ENCODE results near the gene TMIE. TPM values are rescaled to one million over a fixed set of nuclear protein-coding genes. Genes with fewer than 3 reads are reported as not detected.

Gene TMIE, protein sequence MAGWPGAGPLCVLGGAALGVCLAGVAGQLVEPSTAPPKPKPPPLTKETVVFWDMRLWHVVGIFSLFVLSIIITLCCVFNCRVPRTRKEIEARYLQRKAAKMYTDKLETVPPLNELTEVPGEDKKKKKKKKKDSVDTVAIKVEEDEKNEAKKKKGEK
- not detected in 2 replicates for total RNA-seq (2014; rRNA removed)
- polyA plus RNA-seq (2012): not detected

DNA sequence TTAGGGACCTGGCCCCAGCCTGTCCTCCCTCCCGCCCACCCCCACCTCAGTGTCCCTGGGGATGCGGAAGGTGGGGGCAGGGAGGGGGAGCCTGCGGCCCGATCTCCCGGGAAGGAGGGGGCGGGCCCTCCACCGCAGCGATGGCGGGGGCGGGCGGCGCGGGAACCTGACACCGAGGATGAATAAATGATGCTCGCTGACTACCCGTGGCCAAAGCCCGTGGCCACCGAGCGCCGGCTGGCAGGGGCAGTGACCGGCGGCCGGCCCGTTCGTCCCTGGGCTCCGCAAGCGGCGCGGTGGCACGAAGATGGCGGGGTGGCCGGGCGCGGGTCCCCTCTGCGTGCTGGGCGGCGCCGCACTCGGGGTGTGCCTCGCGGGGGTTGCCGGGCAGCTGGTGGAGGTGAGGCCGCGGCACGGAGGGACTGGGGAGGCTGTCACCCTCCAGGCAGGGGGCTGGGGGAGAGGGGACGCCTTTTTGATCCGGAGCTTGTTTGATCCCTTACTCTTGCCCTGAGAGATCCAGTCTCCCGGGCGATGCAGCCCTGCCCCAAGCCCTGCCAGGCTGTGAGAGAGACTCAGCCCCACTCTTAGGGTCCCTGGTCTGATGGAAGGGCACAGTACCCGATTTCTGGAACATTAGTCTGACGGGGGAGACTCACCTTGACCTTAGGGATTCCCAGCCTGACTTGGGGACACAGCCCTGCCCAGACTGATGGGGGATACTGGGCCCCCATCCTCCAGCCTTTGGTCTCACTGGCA, at the start of gene TMIE:
TSS of gene TMIE (plus strand) at position 212 of the 759 bp plus-strand sequence. CDS start at position 308, 96 bp downstream.
- no peak for DNase-seq (ENCODE audit: low read depth)

DNA sequence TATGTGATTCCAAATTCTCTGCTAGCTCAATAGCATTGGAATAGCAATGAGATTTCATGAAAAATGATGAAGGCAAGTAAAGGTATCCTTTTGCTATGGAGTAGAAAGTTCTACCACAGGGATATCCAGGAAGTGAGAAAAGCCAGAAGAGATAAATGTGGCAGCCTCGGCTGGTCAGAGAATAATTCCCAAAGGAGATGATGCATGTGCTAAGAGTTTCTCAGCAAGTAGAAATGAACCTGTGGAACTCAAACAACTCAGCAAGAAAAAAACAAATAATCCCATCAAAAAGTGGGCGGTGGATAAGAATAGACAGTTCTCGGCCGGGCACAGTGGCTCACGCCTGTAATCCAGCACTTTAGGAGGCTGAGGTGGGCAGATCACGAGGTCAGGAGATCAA, 45.9 kb upstream of the TMIE start:
- no peak for DNase-seq (ENCODE audit: low read depth)

DNA sequence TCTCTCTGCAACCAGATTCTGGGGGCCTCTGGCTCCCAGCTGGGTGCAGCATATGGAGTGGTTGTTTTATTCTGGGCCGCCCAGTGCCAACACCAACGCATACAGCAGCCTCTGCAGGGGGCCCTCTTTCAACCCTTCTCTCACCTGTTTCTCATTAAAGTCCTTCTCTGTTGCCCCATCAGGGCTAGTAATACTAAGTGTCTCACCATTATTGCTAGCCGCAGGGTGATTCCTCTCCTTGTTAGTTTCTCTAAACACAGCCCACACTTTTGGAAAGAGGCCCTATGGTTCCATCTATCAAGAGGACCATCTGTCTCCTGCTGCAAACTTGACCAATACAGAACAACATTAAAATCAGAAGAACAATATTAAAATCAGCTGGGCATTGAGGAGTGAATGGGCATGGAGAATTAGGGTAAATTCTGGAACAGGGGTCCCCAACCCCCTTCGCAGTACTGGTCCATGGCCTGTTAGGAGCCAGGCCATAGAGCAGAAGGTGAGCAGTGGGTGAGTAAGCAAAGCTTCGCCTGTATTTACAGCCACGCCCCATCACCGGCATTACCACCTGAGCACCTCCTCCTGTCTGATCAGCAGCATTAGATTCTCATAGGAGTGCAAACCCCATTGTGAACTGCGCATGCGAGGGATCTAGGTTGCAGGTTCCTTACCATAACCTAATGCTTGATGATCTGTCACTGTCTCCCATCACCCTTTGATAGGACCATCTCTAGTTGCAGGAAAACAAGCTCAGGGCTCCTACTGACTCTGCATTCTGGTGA, 44.2 kb upstream of the TMIE start:
- no peak for DNase-seq (ENCODE audit: low read depth)

DNA sequence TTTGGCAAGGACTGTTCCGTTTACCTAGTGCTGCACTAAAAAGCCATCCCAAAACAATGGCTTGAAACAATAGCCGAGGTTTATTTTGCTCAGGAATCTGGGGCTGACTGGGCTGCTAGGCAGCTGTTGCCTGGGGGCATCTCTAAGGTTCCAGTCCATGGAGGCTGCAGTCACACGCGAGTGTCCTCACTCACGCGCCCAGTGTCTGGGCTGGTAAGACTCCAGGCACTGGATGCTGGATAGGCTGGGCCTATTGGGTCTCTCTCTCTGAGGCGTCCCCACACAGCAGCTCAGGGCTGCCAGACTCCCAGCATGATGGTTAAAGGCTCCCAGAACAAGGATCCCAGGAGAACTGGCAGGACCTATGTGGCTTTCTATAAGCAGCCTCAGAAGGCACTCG, 41.9 kb upstream of the TMIE start:
- DNase-seq (ENCODE audit: low read depth): no peak

DNA sequence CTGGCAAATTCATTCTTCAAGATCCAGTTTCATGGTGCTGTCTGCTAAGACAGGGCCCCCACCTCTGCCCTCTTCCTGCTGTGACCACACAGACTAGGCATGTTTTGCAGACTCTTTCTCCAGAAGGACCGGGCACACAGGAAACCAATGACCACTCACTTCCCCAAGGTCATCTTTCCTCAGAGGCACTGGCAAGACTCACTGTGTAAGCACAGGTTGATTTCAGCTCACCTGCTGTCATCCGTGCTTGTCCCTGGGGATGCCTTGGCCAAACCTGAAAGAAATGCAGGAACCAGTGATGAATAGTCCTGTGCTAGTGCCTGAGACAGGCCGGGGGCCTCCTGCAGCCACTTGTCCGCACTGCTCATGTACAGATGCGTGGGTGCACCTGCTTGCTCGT, 41.2 kb upstream of the TMIE start:
- no peak for DNase-seq (ENCODE audit: low read depth)

DNA sequence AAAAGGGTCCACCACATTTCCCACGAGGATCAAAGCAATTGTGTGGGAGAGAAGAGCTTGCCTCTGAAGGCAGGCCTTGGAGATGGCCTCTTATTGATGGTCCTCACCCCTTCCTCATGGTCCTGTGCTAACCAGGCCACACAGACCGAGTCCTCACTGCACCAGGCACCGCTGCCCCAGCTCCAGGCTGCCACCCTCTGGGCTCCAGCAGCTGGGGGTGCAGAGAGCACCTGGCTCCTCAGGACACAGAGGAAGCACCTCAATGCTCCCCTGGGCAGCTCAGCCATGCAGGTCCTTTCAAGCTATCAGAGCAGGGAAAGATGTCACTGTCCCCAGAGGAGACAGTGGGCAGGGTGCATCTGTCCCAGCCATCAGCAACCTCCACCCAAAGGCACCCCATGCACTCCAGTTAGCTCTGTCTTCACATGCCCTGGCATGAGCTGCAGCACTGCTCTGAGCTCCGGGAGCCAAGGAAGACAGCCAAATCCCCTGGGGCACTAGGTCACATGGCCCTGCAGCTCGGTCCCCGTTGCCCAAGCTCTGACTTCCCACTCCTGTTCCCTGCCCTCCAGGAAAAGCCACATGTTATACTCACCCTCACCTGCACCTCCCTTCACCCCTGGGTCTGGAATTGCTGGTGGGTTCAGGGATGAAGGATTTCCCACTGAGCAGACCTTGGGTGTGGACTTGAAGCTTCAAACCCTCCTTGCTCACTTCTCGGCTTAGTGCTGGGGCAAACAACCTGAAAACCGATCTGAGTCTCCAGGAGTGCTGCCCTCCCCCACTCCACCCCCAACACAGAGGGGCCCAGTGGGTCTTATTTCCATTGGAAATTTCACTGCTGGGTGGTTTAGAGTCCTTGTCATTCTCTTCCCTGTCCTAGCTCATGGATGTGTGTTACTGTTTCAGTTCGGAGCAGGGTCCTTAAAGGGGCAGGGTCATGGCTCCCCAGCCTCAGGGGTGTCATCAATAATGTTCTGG, 40.4 kb upstream of the TMIE start:
- no peak for DNase-seq (ENCODE audit: low read depth)

DNA sequence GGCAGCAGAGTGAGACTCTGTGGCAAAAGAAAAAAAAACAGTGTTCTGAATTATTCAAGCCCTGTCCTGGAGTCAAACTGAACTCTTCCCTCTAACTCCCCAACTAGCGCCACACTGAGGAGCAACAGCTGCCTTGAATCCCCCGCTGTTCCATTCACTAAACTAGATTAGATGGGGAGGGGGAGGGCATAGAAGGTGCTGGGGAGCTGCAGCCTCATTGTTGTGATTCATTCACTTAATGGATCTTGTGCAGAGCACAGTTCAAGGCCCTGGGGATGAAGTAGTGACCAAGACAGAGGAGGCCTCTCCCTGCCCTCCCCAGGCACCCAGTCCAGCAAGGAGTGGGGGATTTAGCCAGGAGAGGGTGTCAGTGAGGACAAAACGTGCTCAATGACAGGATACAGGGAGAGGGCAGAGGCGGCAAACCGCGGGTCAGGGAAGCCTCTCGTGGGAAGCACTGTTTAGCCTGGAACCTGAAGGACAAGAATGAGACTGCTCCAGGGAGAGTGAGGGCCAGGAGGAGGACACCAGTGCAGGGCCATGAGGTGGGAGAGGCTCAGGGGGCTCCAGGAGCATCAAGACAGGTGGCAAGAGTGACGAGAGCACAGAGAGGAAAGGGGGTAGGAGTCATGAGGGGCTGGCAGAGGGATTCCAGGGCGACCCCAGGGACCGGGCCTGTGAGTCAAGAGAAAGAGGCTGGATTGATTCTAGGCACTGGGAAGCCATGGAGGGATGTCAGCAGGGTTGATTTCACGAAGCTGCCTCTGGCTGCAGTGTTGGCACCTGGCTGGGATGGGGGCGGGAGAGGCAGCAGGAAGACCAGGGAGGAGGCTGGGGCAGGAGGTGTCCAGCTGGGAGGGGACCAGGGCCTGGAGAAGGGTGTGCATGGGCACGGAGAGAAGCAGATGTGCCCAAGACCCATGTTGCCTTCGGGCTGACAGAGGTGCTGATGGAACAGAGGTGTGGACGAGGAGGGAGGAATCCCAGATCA, 39.1 kb upstream of the TMIE start:
- no peak for DNase-seq (ENCODE audit: low read depth)

DNA sequence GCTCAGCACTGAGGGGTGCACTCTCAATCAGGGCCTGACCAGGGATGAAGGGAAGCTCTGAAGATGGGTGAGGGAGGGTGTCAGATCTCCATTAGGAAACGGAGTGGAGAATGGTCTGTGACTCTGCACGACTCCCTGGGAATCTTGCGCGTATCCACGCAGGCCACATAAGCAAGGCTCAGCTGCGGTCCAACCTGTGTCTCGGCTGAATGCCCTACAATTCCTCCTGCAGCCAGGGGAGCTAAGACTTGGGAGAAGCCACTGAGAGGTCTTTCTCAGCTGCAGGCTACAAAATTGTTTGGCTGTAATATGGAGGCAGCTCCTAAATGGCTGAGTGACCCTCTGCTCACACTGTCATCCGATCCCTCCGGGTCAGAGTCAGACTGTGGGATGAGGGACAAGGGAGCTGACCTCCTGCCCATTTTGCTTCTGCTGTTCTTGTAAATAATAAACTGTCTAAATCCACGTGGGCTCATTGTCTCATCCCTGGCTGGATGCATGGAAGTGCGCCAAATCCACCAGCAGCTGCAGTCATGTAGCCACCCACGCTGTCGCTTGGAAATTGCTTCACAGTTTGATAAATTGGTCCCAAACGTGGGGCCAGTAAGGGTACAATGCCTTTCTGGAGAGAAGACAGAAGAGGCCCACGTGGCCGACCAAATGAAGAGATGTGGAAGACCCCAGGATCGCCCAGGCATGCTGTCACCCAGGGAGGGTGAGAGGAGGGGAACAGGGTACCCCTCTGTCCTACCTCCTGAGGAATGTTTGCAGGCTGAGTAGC, 38.2 kb upstream of the TMIE start:
- peak; percentile 76 for DNase-seq (ENCODE audit: low read depth)

DNA sequence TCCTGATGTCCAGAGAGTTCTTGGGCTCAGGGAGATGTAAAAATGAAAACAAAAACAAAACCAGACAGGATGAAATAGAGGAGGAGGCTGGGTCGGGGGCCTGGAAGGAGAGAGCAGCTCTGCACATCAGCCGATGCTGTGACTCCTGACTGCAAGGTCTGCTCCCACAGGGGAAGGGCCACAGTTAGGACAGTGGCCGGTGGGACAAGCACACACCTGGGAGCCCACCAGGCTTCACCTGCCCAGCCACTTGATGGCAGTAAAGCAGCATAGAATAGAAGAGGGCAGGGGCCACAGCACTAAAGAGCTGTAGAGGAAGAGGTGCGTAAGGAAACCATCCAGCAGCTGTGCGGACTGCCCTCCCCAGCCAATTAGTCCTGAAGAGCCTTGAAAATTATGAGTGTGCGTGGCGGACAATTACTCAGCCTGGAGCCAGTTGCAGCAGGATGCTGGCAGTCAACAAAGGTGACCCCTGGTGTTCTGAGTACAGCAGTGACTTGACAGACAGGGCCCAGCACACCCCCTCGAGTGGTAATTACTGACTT, 37.5 kb upstream of the TMIE start:
- peak; percentile 60 for DNase-seq (ENCODE audit: low read depth)

DNA sequence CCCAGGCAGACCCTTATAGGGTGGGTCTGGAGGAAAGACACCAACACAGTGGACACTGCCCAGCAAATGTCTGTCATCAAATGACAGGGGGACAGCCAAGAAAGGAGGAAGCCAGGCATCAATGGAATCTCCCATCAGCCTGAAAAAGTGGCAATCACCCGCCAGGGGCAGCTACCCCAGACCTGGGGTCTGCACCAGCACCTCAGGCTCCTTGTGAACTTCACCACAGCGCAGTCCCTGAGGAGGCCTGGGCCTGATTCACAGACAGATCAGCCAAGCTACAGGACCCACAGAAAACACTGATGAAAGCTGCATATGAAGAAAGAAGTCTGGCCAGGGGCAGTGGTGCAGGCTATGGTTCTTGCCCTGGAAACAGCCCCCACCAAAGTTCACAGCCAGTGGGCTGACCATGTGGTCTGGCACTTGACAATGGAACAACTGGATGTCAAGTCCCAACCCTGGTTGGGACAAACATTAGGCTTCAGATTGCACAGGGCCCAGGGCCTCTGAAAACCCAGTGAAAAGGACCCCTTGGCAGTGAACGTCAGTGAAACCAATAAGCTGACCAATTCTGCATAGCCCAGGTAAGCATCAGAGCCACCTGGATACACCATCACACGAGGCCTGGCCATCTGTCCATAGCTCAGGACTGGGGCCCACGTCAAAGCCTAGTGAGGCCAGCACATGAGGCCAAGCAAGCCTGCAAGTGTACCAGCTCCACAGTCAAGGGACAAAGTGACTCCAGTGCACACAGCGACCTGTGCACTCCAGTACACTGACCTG, 36.8 kb upstream of the TMIE start:
- no peak for DNase-seq (ENCODE audit: low read depth)

DNA sequence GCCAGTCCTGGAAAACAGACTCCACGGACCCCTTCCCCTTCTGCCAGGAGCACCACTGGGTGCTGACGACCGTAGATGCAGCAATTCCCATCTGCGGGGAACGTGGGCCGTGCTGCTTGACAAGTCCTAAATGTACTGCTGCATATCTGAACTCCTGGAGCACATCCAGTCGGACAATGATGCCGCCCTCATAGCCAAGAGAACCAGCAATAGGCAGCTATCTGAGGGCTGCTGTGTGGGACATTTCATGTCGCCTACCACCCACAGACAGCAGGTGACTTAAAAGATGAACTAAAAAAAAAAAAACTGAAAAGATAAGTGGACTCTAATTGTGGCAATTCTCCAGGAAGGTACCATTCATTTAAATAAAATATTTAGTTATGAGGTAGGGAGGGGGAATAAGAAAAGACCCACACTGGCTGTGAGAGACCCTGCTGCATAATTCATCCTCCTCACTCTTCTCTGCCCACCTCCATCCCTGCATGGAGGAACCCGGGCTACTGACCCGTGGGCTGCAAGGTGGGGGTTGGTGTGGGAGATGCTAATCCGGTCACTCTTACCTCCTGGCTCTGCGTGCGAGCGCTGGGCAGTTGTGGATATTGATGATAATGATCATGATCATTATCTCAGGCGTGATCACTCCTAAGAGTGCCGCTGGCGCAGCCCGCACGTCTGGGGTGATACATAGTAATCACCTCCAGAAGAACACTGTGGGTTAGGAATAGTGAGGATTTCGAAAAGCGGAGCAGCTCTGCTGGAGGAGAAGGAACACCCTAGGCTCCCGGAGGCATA, 36.0 kb upstream of the TMIE start:
- DNase-seq (ENCODE audit: low read depth): no peak

DNA sequence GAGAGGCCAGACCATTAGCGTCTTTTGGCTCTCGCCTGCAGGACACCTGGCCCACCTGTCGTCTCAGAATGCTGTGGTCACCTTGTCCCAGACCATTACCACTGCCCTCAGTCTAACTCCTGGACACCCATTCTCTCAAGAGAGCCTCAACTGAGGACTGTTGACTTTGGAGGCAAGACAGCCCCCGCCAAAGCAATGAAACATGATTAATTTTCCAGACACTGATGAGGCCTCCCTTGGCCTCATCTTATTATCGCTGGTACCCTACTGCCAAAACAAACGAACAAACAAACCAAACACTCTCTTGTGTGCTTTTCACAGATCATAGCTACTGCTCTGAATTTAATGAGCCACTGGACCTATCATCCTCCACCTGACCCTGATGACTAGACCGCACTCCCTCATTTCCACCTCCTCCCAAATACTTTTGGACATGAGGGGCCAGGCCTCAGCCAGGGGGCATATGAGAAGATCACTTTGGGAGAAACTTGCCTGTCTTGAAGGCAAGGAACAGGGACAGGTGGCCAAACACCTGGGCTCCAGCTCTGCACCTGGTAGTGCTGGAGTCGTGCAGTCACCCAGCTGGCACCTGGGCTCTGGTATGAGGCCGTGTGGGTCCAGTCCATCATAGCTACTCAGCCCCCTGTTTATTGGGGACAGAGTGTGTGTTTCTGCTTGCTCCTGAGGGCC, 35.3 kb upstream of the TMIE start:
- DNase-seq (ENCODE audit: low read depth): no peak

DNA sequence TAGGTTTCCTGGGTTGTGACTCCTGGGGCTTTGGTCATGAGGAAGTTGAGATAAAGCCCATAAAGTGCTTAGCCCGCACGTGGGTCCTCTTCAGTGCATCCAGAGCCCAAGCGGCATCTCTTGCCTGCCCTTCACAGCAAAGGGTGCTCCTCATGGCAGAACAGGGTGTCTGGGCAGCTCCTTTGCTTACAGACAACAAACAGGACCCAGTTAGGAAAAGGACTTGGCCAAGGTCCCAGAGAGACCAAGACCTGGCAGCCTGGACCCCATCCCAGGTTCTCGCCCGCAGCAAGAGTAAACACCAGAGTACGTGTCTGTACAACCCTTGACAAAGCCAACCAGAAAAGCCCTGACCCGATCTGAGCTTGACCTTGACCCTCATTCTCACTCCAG, 34.7 kb upstream of the TMIE start:
- no peak for DNase-seq (ENCODE audit: low read depth)

DNA sequence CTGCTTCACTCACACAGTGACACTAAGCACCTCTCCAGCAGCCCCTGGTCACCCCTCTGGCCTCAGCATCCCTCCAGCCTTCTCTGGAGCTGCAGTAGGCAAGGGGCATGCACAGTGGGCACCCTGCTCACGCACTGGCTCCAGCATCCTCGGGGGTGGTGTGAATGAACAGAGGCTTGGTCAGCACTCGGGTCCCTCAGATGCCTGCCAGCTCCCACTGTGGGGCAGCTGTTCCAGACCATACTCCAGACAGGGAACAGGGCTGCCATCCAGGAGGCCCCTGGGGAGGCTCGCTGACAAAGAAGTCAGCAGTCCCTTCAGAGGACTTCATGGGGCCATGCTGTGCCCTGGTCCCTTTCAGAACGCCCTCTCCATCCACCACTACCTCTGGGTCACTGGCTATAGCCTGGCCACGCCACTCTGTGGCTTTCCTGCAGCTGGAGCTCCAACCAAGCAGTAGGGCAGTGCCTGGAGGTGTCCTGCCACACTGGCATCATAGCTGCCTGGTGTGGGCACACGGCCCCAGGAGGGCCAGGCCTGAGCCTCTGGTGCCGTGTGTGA, 34.1 kb upstream of the TMIE start:
- DNase-seq (ENCODE audit: low read depth): no peak

DNA sequence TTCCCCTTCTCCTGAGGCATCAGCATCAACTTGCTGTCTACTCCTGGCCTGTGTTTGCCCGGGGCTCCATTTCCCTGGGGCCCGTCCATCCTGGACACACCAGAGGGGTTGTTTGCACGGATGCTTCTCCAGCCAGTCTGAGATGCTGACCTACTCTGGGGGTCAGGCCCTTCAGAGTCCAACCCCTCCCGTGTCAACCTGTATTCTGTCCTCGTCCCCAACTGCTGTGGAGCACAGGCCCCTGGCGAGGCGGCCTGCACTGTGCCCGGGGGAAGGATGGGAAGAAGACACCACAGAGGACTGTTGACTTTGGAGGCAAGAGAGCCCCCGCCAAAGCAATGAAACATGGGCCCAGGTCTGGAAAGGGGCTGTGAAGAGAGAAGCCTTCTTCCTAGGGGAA, 33.5 kb upstream of the TMIE start:
- no peak for DNase-seq (ENCODE audit: low read depth)

DNA sequence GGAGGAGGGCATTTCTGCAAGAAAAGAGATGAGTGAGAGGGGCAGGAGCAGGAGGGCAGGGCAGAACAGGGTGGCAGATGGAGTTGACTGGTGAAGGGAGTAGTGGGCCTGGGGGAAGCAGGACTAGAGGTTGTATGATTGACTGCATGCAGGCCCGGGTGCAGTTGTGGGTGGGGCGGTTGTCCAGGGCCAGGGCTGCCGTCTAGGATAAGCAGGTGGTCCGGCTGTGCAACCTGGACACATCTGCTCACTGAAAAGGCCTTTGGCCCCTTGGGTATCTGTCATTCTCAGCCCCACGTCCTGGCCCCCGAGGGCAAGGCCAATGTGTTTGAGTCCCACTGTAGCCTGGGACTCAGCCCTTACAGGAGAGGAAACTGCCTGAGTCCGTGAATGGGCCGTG, 33.1 kb upstream of the TMIE start:
- DNase-seq (ENCODE audit: low read depth): no peak

DNA sequence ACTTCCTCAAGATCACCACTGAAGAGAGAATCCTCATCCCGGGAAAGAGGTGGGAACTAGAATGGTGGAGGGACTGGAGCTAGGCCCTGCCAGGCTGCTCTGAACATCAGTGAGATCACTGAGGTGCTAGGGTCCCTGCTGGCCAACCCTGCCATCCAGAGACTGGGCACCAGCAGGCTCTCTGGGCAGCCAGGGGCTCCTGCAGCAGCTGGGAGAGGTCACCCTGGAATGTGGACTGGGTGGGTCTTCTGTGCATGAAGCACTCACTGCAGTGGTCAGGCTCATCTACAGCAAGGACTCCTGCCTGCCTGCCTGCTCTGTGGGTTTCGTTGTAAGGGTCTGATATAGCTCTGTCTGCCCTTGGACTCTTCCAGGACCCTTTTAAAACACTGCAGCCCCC, 32.6 kb upstream of the TMIE start:
- no peak for DNase-seq (ENCODE audit: low read depth)
